Fibroblast of upper back skin (primary cell): ENCODE measurements around the gene FBP1.

Source experiments
- DNase-seq: peaks from one replicate; pipeline ENCODE4 v3.0.0-alpha.2; 2013

The FBP1 gene

DNA sequence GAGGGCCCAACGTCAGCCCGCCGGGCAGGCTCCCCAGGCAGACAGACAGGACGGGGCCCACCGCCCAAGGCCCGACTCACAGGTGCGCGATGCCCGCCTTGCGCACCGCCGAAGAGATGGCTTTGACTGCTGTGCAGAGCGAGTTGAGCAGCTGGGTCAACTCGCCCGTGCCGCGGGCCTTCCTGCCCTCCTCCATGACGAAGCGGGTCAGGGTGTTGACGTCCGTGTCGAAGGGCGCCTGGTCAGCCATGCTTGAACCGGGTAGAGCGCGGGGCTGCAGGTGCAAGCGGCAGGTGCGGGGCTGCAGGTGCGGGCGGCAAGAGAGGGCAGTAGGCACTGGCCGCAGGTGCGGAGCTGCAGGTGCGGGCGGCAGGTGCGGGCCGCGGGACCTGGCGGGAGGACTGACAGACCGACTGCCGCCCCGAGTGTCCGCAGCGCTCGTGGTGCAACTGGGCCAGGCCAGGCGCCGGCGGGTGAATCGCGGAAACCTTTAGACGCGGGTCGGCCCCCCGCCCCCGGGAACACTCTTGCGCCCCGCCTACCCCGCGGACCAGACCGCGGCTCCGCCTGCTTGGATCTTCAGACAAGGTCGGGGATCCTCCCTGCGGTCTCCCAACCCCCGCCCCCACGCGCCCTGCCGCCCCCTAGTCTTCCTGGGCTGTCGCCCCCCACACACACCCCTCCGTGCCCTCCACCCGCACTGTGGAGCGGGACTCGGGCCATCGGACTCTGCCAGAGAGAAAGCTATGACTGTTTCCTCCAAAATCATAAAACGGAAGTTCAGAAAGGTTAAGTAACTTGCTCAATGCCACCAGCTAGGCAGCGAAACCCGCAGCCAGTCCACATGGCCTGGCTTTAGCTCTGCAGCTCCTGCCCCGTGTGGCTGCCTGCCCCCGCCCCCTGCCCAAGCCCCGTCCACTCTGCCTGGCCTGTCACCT, at the start of gene FBP1:
TSS of gene FBP1 (minus strand) at position 458 of the 938 bp plus-strand sequence. CDS start at position 250, 208 bp downstream.
- DNase-seq: no peak

DNA sequence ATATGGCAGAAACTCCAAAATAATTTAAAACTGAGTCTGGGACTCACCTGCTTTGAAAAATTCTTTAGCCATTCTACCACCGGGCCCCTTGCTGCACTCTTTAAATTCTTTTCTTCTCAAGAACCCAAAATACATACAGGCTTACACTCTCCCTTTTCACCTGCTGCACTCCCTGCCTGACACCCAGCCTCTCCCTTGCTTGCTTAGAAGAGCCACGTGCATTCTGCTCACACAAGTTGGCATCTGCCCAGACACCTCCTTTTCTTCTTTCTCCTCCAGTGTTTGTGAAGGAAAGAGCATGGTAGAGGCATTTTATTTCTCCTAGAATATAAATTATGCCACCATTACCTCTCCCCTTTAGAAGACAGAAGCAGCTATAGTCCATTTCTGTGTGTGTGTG, 48.1 kb upstream of the FBP1 start:
- no peak for DNase-seq

DNA sequence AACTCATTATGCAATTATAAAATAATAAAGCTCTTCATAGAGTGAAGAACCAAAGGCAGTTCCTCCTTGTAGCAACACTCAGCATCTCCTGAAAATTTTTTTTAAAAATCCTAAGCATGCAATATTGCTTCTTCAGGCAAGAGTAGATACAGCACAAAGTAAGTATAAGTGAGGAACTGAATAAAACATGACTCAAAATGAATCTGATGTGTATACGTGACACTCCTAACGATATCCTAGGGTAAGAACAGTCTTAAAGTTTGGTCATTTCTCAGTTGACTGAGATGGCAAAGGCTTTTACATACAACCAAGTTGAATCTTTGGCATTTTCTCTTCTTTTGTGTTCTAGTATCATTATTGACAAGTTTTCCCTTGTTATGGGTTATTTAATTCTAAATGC, 46.0 kb upstream of the FBP1 start:
- DNase-seq: no peak

DNA sequence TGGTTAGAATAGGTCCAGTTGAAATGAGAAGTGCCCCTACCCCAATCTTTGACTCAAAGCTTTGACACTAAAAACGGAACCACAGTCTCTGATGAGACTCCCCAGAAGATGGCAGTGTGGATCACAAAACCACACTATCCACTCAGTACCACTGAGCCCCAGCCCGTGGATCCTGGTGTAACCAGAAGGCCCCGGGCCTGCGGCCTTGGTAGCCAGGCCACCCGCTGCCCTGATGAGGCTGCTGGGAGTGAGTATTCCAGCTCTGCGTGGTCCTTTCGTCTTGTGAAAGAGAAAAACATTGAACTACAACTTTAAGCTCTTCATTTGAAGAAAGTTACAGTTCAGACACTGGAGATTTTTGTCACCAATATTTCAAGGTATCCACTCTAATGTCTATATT, 42.2 kb upstream of the FBP1 start:
- peak; percentile 81 for DNase-seq

DNA sequence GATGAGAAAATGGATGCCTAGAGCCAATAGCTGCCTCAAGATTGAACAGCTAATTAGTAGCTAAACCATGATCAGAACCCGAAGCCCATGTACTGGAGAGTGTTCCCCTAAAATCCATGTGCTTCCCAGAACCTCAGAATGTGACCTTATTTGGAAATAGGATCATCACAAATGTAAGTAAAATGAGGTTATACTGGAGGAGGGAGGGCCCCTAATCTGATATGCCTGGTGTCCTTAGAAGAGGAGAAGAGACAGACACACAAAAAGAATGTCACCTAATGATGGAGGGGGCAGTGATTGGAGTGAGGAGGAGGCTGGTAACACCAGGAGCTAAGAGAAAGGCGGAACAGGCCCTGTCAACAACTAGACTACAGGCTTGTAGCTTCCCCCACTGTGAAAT, 41.3 kb upstream of the FBP1 start:
- DNase-seq: no peak

DNA sequence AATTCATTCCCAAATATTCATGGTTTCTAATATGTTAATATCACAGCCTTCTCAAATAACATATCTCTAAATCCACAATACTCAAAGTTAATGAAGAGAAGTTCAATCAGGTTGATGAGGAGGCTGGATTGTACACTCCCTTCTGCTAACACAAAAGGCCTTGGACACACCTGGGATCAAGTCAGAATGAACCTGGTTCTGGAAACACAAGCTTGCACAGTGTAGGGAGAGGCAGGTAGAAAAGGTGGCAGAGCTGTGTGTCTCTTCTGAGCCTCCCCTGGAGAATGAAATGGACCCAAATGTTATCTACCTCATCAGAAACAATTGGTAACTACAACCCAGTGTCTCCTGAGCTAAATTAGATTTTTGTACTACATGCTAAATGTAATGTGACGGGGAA, 40.7 kb upstream of the FBP1 start:
- DNase-seq: no peak

DNA sequence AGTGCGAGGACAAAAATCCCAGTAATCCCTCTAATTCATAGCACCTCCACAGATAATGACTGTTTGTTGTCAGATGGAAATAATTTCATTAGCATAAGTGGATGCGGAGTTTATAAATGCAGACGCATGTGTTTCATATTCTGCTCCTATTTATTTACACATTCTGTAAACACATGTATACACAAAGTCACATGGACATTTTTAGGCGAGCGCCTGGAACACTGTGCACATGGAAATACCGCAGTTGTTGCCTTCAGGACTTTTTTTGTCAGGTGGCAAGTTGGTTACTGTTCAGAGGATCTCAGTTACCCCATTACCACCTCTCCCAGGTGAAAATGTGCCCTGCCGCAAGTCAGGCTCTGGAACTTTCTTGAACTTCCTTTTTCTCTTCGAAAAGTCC, 40.3 kb upstream of the FBP1 start:
- DNase-seq: no peak

DNA sequence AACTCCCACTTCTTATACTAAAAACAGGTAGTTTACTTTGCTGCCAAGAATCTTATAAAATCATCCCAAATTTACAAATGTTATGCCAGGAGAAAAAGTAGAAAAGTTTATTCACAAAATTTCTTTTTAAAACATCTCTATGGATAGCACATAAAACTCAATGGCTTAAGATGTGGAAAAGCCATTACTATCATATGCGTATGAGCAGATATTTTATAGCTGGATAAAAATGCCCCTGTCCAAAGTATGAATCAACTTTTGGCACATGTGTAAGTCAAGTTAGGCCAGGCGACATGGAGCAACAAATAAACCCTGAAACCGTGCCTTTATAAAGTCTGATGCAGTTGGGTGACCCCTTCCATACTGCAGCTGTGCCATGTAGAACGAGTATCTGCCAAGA, 38.6 kb upstream of the FBP1 start:
- no peak for DNase-seq

DNA sequence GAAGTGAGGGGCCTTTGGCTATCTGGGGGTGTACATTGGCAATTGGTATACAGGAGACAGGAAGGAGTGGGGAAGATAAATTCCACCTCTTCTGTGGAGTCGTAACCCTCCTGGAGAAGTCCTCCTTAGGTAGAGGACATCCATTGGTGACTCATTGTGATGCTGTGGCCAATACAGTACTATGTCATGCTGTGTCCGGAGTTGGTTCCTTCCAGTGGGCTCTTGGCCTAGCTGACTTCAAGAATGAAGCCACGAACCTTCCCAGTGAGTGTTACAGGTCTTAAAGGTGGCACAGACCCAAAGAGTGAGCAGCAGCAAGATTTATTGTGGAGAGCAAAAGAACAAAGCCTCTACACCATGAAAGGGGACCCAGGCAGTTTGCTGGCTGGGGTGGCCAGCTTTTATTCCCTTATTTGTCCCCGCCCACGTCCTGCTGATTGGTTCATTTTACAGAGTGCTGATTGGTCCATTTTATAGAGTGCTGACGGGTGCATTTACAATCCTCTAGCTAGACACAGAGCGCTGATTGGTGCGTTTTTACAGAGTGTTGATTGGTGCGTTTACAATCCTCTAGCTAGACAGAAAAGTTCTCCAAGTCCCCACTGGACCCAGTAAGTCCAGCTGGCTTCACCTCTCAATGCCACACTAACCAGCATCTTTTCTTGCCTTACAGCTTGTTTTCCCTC, 37.3 kb upstream of the FBP1 start:
- DNase-seq: no peak

DNA sequence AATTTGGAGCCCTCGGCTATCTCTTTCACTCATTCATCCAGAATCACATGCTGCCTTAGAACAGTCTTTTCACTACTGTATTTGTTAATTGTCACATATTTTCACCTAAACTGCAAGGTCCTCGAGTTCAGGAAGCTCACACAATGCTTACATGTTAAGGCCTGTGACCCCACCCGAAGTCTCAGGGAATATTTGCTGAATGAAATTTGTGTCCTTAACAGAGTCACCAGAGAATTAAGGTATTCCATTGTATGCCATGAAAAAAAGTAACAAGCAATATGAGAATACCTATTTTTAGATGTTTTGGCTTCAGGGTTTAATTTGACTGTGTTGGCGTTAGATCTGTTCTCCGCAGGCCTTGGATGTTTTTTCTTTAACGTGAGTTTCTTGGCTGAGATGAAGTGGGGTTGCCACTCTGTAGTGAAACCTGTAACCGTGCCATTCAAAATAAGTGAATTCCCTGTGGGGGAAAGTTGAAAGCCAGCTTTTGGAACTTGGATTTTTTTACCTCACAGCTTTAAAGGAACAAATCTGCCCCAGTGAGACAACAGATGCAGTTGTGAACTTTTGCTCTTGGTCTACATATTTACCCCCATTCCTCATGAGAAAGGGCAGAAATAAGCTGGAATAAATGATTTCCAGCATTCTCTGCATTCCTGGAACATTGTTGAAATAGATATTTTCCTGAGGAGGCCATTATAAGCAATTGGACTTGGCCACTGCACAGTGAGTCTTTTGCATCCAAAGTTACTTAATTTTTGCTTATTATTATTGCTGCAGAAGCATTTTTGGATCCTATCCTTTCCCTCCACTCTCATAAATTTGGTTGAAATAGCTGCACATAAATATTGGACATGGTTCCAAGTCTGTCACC, 35.9 kb upstream of the FBP1 start:
- DNase-seq: peak; percentile 81

DNA sequence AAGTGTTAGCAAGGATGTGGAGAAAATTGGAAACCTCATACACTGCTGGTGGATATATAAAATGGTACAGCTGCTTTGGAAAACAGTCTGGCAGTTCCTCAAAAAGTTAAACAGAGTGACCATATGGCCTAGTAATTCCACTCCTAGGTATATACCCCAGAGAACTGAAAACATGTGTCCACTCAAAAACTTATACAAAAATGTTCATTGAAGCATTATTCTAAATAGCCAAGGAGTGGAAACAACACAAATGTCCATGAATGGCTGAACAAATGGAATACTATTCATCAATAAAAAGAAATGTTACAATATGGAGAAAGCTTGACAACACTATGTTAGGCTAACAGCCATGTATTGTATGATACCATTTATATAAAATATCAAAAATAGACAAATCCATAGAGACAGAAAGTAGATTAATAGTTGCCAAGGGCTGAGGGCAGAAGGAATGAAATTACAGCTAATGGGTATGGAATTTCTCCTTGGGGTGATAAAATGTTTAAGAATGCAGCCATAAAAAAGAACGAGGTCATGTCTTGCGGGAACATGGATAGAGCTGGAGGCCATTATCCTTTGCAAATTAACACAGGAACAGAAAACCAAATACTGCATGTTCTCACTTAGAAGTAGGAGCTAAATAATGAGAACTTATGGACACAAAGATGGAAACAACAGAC, 33.6 kb upstream of the FBP1 start:
- DNase-seq: peak; percentile 81

DNA sequence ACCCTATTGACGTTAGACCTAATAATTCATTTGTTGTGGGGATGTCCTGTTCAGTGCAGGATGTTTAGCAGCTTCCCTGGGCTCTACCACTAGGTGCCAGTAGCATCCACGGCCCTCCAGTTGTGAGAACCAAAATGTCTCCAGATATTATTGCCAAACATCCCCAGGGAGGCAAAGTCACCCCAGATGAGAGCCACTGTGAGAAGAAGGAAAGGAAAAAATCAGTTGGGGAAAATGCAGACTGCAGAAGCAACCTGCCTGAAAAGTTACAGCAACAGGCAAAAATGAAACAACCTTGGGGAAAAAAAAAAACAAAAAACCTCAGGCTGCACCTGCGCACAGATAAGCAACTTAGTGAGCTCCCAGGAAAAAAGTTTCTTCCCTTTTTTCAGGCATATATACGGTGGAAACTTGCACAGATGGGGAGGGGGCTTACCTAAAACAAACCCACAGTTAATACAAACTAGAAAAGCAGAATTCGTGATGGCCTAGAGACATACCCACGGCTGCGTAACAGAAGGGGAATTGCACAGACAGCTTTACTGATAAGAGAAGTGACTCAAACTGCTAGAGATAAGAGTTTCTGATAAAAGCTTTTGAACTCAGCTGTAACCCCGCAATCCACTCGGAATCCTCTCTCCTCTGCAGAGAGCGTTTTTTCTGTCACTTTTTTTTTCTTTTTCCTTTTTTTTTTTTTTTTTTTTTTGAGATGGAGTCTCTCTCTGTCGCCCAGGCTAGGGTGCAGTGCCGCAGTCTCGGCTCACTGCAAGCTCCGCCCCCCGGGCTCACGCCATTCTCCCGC, 29.8 kb upstream of the FBP1 start:
- peak; percentile 63 for DNase-seq

DNA sequence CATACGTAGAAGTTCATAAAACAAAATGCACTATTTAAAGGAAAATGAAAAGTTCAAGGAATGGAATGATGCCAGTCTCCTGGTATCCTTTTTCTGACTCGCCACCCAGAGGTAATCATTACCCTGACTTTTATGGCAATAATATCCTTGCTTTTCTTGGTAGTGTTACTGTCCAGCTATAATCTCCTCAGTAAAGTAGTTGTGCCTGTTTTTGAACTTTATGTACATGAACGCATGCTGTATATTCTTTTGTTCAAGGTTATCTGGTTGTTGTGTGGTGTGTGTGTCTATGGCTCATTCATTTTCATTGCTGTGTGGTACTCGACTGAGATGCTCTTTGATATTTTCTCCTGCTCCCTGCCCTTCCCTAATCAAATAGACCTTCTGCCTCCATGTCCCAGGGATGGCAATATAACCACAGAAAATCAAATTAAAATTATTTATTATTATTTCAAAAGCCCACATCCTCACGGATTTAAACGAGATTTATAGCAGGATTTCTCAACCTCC, 29.2 kb upstream of the FBP1 start:
- DNase-seq: no peak

DNA sequence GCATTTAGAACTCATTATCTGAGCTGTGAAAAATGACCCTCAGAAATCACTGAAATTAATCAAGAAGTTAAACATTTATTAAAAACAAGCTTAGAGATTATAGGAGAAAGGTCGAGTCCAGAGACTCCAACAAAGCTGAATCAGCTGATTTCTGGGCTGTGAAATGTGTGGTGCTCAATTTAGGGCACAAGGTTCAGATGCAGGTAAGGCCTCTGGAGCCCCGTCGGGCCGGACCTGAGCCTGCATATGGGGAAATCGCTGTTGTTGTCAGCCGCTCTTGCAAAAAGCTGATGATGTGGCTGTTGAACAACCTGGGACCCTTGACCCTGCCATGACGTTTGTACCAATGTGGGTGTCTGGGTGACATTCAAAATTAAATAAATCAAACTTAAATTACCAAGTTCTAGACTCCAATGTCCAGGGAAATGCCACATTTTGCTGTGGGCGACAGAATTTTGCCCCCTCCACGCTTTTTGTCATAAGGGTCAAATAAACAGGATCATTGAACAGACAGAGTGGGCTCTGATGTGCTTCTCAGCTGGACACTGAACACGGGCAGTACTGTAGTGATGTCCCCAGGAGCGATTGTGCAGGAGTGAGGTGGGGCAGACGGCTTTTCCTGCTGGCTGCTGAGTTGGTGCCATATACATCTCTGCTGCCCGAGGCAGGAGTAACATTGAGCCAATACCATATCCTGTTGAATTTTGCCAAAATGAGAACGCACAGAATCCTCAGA, 27.2 kb upstream of the FBP1 start:
- no peak for DNase-seq

DNA sequence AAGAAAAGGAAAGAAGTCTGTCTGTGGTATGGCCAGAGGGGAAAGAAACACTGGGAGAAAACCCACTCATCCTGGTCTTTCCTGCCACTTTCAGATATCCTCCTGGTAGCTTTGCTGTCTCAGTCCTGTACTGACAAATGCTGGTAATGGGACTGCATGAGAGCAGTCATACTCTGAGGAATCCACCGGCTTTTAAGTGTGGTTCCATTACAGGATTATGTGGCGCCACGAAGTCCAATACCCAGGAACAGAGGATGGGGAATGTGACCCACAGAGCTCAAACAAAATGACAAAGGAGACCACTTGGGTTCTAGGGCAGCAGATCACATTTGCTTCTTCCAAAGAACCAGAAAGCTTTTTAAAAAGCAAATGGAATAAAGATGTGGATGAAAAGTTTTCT, 26.3 kb upstream of the FBP1 start:
- DNase-seq: no peak

DNA sequence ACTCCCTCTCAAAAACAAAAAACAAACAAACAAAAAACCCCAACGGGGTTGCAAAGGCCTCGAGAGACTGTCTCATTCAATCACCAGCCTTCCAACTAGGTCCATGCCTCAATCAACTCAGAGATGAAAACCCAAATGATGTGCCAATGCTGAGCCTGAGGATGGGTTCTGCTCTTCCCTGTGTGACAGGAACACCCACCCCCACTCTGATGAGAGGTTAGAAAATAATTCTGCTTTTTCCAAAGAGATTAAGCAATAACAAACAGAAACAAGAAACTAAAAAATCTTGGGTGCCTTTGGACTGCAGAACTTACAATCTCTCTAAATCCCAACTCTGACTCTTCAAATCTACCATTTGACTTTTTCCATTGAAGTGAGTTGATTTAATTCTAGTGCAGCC, 25.5 kb upstream of the FBP1 start:
- DNase-seq: no peak

DNA sequence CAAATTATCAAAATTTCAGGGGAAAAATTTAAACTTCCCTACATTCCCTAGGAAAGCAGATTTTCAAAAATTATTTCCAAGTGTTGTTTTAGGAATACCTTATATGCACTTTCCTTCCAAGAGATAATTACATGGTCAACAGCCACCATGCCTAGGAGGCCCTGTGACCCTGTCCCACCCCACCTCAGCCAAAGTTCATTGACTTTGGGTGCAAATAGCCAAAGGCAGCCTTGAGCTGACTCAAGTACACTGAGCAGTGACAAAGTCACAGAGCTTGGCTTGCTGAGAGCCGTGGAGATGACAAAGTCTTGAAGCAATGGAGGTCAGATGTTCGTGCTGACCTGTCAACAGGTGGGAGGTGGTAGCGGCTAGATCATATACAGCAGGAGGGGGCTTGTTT, 24.3 kb upstream of the FBP1 start:
- DNase-seq: no peak

DNA sequence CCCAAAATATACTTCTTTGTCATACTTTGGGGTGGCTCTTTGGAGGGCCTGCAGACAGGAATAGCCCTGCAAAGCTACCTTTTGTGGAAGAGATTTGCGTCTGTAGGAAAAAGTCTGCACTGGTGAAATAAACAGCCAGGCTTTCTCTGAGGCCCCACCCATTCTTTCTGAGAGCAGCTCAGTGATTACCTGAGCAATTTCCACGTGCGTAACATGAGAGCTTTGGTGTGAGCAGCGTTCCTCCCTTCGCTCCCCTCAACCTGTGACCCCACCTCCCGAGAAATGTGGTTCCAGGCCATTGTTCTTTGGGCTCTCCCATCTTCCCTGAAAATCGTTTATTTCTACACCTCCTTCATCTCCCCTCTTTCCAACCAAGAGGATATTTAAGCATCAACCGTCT, 23.8 kb upstream of the FBP1 start:
- no peak for DNase-seq

DNA sequence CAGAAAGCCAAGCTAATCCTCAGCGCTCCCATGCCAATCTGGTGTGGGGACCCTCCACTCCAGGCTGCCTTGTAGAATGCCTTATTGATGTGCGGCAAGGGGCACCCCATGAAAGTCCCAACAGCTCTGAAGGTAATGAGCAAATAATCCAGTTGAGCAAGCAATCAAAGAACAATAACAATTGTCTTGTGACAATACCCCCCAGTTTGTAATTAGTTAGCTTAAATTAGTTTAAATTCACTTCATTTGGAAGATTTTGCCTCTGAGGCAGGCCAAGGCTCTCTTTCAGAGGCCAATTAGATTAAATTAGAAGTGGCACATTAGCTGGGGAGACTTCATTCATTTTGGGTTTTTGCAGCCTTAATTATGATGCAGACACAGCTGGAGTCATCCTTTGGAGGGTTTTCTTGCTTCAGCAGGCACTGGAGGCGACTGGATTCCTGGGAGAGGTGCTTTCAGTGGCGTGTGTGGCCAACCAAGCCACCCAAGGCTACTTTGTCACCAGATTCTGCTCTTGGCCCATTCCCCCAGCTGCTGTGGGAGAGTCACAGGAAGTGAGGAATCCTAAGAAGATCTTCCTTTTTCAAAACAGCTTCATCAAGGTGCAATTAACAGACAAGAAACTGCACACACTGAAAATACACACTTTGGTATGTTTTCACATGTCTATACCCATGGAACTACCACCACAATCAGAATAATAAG, 17.9 kb upstream of the FBP1 start:
- no peak for DNase-seq

DNA sequence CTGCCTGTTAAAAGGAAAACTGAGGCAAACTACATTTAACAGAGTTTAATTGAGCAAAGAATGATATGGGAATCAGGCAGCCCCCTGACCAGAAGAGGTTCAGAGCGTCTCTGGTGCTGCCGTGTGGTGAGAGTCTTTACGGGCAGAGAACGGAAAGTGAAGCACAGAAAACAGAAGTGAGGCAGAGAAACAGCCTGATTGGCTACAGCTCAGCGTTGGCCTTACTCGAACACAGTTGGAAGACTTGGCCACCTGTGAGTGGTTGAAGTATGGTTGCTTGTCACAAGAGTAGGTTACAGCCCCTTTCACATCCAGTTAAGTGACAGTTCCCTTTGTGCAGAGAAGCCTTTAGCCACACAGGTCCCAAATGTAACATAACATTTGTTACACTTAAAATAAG, 16.9 kb upstream of the FBP1 start:
- peak; percentile 13 for DNase-seq
